GM21723 (cell line): ENCODE measurements around the gene COL4A1.

Experiments
- ATAC-seq: cut with Tn5 transposase; IDR thresholded peaks from one replicate; pipeline ENCODE4 v1.9.1; 2021; ENCODE audit warnings: mild to moderate bottlenecking, moderate library complexity; ENCODE audit not compliant: unreplicated experiment

The COL4A1 gene

DNA sequence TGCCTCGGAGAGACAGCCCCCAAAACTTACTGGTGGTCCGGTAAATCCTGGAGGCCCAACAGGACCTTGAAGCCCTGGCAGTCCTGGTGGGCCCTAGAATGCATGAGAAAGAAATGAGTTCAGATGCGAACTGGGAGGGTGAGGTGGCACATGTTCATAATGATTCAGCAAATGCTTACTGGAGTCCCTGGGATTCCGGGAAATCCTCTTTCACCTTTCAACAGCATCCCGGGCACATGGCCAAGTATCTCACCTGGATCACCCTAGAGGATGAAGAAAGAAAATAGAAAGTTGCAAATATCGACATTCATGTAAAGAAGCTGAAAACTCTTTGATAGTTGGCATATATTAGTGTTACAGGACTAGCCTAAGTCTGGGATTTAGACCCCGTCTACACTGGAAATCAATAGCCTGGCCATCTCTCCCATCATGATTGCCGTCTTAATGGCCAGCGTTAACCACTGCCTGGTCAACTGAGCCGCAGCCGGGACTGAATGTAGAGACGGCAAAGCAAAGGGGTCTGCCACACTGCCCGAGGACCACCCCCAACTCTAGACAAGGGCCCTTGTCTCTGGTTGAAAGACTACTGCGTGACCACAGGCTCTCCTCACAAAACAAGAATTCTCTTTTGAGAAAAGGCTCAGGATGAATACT is 96.9 kb downstream of the COL4A1 start:
- no peak for ATAC-seq

DNA sequence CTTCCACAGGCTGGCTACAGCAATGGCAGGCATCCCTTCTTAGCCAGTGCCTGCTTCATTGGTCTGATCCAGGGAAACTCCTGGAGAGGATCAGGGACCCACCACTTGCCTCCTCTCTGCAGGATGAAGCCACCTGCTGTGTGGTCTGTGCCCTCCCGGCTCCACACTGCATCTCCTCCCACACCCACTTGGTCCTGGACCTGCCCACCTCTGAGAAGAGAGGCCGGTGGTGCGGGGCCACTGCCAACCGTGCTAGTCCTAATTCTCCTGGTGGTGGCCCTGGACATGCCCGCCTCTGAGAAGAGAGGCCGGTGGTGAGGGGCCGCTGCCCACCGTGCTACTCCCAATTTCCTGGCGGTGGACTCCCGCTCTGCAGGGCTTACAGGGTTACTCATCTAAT is 98.8 kb downstream of the COL4A1 start:
- no peak for ATAC-seq

DNA sequence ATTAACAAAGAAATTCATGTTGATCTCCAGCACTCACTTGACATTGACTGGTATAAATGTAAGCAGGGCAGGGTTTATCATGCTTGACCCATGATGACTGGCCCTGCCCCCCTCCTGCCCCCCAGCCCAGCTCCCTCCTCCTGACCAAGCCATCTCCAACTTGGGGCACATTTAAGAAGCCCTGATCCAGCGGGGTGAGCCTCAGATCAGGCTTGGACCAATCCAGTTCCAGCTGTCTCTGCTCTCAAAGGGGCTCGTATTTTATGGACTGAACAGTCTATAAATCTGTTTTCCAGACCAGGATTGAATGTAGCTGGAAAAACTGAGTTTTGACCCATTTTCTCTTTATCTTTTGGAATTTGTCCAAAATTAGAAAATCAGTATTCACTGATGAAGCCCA is 100.0 kb downstream of the COL4A1 start:
- no peak for ATAC-seq

DNA sequence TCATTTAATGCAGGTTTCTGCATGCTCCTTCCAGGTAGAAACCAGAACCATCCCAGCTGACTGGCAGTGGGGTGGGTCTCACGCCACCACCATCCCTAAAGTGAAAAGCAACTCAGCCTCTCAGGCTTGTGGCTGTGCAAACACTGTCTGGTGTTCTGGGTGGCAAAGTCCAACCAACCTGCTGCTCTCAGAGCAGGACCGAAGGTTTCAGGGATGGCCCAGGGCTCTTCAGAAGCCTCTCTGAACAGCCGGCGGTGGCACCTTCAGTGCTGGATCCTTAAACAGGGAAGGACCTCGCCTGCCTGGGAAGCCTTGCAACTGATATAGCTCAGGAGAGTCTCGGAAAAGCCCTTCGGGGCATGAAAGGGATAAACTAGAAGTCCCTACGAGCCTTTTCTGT is 100.8 kb downstream of the COL4A1 start:
- no peak for ATAC-seq

DNA sequence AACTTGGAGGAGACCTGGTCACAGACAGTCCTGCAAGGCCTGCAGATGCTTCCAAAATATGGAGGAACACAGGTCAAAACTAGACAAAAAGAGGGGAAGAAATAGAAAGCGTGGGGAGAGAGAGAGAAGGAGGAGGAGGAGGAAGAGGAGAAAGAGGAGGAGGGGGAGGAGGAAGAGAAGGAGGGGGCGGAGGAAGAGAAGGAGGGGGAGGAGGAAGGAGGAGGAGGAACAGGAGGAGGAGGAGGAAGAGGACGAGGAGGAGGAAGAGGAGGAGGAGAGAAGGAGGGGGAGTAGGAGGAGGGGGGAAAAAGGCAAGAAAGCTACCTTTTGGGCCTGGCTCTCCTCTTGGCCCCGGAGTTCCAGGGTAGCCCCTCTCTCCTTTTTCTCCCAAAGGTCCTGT is 105.8 kb downstream of the COL4A1 start:
- no peak for ATAC-seq

DNA sequence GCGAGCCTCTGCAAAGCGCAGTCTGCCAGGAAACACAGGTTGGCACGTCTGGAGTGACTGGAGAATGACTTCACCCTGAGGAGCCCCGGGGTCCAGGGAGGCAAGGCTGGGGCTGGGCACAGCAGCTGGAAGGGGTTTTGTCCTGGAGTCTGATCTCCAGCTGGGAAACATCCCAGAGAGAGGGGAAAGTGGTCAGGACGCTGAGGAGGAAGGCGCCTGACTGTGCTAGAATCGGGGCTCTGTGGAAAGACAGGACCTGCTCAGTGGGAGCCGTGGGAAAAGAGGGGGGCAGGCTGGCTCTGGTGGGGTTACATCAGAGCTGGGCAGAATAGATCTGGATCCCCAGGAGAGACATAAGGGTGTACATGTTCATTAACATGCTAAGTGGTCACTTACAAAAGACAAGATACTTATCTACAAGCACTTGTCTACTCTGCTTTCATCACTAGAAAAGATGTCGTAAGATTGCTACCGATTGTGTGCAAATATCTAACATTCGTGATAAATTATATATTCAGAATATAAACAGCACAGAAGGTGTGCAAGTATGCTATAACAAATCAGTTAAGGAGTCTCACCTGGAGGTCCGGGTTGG is 106.6 kb downstream of the COL4A1 start:
- no peak for ATAC-seq

DNA sequence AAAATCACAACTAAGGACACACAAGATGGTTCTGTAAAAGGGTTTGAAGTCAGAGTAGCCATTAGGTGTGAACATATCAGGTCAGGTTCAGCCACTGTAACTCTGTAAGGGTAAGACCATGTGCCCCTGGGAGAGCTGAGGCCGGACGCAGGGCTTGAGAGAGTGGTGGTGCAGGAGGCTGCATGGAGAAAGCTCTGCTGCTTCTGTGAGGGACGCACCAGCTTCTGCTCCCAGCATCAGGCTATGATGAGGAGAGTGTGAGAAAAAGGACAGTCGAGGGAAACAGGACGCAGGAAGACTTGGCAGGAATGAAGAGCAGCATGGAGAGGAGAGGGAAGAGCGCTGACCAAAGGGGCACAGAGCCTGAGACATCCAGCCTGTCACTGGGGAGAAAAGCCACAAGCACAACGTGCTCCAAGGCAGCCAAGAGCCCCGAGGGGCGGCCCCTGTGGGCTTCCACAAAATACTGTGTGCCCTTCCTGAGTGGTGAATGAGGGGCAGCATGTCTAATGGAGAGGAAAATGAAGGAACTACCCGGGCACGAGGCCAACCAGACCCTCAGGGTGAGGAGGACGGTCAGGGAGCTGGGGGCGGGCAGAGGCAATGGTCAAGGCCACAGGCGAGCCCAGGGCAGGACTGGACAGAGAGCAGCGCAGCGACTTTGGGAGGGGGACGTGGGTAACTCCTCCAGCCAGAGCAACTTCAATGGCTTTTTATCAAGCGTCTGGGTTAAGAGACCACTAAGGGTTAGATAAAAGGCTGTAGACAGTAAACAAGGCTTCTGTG is 107.7 kb downstream of the COL4A1 start:
- ATAC-seq, result no peak

DNA sequence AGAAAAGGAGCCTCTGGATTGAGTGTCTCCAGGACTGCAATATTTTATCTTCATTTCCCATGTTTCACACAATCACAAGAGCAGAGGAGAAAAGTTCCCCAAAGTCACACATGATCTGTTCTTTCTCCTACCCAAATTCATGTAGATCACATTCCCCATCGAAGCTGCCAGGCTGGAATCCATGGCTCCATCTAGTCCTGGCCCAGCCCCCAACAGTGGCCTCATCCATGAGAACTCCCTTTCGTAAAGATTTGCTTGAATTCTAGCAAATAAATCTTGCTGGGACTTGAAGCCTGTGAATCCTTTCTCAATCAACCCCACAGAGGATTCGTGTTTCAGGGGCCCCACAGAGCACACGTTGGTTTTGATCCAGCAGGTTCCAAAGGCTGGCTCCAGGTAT is 109.5 kb downstream of the COL4A1 start:
- ATAC-seq, result no peak

DNA sequence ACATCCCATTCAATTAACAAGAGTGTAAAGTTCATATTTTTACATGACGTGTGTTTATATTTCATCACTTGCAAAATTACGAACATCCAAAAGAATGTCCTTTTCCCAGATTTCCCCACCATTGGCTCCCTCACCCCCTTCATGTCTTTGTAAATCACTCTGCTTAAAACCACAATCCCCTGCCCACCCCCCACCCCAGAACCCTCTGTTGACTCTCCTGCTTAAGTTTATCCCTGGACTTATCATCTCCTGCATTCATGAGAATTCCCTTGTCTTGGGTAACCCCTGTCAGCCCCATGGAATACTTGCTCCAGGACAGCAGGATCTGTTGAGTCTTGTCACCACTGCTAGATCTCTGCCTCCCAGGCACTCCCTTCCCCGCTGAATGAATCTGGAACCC is 109.9 kb downstream of the COL4A1 start:
- ATAC-seq, result no peak

DNA sequence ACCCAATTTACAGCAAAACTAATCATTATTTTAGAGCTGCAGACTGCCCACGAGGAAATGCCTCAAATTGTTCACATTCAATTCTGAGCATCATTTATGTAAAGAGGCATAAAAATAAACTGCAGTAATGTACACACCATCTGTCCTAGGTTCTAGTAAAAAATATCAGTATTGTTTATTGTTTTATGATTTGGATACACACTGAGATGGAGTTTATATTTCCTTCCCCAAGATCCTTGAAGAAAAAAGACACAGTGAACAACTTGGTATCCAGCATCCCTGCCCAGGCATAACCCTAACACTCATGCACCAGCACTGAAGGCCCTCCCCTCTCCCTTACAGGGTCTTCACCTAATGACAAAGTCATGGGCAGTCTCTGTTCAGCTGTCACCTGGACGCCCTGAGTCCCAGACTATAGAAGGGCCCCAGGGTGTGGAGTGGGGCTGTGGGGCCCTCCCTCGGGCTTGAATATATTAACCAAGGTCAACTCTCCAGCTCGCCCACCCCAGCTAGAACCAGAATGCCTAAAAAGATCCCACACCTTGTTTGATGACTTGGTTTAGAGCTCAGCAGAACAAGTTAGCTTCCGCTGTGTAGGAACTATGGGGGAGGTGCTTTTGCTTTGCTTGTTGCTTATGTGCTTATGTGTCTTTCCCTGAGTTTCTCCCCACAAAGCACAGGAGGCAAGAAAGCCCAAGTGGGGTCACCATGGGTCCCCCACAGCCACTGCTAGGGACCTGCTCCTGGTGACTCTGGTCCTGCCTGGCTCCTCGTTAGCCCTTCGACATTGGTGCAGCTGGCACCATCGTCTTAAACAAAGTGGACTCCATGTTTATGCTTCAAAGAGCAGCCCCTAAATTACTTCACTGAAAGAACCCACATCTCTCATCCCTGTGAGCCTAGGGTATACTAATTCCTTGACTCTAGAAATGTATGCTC is 111.1 kb downstream of the COL4A1 start:
- no peak for ATAC-seq

DNA sequence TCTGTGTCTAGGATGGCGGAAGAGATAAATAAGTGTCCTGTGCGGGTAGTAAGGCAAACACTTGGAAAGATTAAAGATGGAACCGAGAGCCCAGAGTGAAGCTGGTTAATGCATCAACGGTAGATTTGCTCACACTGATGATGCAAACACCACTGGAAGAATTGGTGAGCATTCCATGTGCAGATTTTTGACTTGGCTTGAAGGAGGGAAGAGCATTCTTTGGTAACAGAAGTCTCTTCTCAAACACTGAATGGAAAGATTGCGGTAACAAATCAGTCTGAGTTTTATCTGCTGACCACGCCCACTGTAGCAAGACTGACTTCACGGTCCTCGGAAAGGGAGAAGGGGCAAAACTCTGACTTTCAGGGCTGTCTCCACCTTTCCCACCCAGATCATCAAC is 112.5 kb downstream of the COL4A1 start:
- ATAC-seq, result no peak

DNA sequence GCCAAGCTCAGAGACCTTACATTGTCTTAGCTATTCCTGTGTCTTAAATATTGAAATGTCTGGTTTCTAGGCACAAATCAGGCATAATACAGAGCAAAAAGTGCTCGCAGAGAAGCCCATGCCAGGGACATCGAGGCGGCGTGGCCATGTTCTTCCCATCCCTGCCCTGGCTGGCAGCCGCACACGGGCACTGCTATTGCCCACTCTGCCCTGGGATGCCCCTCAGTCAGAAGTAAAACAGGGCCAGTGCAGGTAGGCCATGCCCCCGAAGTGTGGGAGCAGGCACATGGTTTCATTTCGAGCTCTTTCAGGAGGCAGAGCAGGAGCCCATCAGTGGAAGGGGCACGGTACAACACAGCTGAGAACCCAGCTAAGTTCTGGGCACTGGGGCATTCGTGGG is 113.5 kb downstream of the COL4A1 start:
- ATAC-seq, result no peak

DNA sequence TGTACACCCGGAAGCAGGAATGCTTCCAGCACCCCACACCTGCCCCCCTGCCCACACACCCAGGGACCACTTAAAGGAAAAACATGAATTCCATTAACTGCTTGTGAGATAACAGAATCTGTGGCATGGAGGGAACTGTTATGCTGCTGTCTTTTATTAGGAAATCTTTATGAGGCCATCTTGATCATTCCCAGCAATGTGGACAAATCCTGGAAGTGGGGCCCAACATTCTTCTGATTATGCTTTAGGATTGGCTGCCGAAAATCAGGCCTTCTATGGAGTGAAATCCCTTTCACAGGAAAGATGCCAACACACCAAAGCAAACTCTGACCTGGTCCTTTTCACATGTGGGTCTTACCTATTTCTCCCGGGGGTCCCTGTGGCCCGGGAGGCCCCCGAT is 114.5 kb downstream of the COL4A1 start:
- ATAC-seq, result no peak

DNA sequence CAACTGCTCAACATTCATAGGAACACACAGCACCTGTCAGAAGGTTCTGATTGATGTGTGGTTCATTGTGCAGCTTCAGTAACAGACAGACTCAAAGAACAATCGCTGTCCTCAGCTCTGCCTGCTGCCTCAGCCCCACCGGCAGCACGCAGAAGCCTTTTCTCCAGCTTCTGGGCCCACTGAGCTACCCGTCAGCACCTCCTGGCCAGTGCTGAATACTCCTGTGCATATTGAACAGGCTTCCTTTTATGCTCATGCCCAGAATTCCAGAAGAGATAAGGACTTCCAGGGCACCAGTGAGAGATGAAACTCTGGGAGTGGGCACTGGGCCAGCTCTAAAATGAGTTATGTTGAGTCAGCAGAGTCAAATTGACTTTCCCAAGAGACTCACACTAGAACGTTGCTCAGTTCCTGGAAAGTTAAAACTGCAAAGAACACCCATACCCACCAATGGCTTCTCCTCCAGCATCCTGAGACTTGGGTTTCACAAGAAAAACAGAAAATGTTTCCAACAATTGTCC is 119.3 kb downstream of the COL4A1 start:
- no peak for ATAC-seq

DNA sequence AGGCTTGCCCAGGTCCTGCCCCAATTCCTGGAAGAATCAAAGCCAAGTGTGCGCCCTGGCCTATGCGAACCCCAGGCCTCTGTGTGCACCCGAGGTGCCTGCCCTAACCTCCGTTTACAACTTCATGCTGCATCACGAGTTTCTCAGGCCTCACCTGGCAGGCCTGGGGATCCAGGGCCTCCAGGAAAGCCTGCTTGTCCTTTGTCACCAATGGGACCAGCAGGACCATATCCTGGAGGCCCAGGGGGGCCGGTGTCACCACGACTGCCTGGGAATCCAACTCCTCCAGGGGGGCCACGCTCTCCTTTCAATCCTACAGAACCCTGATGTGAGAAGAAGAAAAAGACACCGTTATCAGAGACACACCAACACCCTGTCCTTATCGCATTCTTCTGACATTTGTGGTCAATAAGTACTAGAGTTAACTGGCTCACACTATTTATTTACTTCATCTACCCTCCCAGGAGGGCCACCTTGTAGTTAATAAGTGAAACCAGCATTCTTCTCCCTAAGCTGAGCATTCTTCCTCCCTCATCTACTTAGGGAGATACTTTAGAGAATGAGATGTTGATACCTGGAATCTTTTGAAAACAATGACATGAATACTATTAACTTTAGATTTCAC is 120.6 kb downstream of the COL4A1 start:
- no peak for ATAC-seq

DNA sequence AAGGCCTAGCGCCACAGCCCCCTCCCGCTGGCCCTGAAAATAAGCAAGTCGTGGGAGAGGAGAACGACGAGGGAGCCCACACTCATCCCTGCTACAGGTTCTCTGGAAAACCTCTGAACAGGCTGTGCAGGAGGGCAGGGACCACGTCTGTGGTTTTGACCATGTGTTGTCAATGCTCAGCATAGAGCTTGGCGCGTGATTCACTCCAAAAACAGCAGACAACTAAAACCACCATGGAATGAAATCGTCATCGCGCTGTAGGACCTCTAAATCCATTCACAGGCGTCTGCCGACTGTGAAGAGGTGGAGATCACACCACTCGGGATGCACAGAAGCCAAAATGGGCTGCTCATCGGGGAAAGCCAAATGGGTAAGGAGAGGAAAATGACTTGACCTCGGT is 121.3 kb downstream of the COL4A1 start:
- no peak for ATAC-seq

DNA sequence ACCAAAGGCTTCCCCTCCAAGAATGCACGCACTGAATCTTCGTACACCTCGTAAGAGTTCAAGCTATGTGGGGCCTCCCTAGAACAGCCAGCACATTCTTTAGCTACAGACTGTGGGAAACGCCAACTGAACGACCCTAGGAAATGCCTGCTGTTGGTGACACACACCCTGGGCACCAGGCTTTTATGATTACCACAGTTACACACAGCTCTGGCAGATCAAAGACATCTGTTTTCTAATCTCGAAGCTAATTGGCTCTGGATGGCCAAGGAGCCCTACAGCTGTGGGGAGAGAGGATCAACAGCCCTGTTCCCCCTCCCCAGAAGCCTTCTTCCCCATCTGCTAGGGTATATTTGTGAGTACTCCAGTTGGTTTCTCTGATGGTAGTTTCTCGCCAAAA is 123.0 kb downstream of the COL4A1 start:
- no peak for ATAC-seq

DNA sequence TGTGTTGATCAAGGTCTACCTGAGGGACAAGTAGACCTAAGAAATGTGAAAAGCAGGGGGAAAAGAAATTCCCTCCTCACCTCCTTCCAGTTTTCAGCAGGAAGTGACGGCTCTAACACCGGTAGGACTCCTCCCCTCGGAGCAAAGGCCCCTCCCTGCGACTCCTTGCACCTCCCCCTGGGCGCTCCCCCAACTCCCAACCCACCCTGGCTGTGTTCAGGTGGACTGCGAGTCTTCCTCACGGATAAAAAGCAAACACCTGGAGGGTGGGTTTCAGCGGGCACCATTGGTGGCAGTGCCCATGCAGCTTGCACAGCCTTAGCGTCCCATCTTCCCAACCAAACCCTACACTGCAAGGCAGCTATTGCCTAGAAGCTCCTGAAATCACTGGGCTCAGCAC is 124.5 kb downstream of the COL4A1 start:
- no peak for ATAC-seq

DNA sequence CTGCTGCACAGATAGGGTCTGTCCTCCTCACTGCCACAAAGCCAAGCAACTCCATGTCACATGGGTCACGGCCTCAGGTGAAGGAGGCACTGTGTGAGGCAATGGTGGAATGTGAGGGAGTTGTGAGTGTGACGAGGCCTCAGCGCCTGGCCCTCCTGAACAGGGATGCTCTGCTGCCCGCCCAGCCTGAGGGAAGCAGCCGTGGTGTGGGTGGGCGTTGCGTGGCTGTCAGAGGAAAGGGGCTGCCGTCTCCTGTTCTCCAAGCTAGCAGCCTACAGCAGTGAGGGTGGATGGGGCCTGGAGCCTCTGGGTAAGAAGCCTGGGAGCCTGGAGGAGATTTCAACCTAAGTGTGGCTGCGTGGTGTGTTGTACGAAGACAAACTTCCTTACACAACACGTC is 125.0 kb downstream of the COL4A1 start:
- ATAC-seq, result no peak

DNA sequence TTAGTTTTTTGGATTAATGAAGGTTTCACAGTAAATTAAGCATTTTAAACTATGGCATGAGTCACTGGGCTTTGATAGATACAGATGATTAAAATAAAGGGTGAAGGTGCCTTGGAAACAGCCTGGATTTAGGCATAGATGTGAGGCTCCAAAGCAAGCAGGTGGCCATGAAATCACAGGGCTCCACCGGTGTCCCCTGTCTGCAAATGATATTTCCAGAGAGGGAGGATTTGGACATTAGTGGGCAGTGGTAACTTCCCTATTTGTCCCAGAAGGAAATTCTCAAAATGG is 127.2 kb downstream of the COL4A1 start:
- ATAC-seq, result no peak
